ENCODE measurements around the gene EDEM3. TPM values are rescaled to one million over a fixed set of nuclear protein-coding genes. Genes with fewer than 3 reads are reported as not detected.

The EDEM3 gene
- total RNA-seq, 2 donors from 2014 or later, result 37.9 to 49.4 TPM

DNA sequence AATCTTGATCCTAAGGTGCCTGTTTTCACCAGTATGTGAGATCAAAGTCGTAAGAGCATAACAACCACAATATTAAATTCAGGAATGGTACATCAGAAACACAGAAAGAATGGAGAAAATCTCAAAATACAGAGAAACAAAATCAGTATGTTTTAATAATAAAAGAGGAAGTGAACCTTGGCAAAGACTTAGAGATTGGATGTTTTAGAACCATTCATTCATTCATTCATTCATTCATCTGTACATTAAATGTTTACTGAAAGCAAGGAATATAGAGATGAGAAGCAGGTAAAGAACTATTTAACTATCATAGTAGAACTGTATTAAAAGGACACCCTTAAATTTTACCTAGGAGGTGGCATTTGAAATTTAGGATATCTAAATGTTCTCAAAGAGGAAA is 55.7 kb downstream of the EDEM3 start:
- Histone ChIP-seq H3K4me1 (no peaks in the 10 kb centered on the region), H3K36me3 (replicated peaks in 1 of 2; ENCODE audit: insufficient read depth in 1 of 2, low read depth in 2 of 2) (peaks cover 6 to 23% of the 10 kb centered on the region in 2 donors), H3K27me3 (no peaks in the 10 kb centered on the region), H3K4me3 (no peak overlapping the region), H3K9me3 (no peaks in the 10 kb centered on the region), H3K27ac (no peak overlapping the region)
- TF ChIP-seq POLR2A (IDR thresholded peaks at IDR 0.05) (no peak), CTCF (IDR thresholded peaks at IDR 0.05) (no peak)
- intact Hi-C loops (cut with DNase I), result no loop called here
- WGBS, 2 donors, result 92 to 100% methylated on average over 1 of the region's 1 CpG
- ATAC-seq, result no peak
- DNase-seq, result no peak

DNA sequence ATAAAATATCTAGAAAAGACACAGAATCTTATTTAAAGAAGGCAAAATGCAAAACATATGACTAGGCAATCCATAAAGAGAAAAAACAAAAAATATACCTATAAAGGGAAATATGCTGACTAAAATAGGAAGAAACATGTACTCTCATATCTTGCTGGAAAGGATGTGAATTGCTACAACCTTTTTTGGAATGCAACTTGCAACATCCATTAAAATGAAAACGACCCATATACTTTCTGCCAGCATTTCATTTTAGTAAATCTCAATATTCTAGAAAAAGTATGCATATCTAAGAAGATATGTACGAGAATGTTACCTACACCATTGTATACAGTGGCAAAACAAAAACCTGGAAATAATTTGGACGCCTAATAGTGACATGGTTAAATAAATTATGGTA is 56.6 kb downstream of the EDEM3 start:
- Histone ChIP-seq H3K27me3 (no peaks in the 10 kb centered on the region), H3K27ac (no peak overlapping the region), H3K36me3 (replicated peaks in 1 of 2; ENCODE audit: insufficient read depth in 1 of 2, low read depth in 2 of 2) (peaks cover 10 to 30% of the 10 kb centered on the region in 2 donors), H3K4me1 (no peaks in the 10 kb centered on the region), H3K4me3 (no peak overlapping the region), H3K9me3 (no peaks in the 10 kb centered on the region)
- DNase-seq (no peak), ATAC-seq (no peak)
- intact Hi-C loops (cut with DNase I), result no loop called here
- 57% methylated on average over 3 of the region's 3 CpGs for WGBS, 2 donors
- TF ChIP-seq POLR2A (IDR thresholded peaks at IDR 0.05), result no peak
- no peak for TF ChIP-seq CTCF (IDR thresholded peaks at IDR 0.05)

- intact Hi-C loops (cut with DNase I), result no loop called here
- H3K4me1 ChIP-seq, result no peaks in the 10 kb centered on the region
- no peaks in the 10 kb centered on the region for H3K9me3 ChIP-seq
- no peak overlapping the region for H3K27ac ChIP-seq
- DNase-seq (no peak), ATAC-seq (no peak)
- 51 to 65% methylated on average over 3 of the region's 3 CpGs for WGBS, 2 donors
- H3K36me3 ChIP-seq (replicated peaks in 1 of 2; ENCODE audit: insufficient read depth in 1 of 2, low read depth in 2 of 2), result peaks cover 4 to 16% of the 10 kb centered on the region in 2 donors
- no peak for TF ChIP-seq CTCF (IDR thresholded peaks at IDR 0.05)
- TF ChIP-seq POLR2A (IDR thresholded peaks at IDR 0.05), result no peak
- H3K4me3 ChIP-seq, result no peak overlapping the region
- H3K27me3 ChIP-seq, result no peaks in the 10 kb centered on the region
These were observed 58.3 kb downstream of the EDEM3 start for GRCh38 chr1:184696403-184696802.

GRCh38 chr1:184695023-184695422 is 59.6 kb downstream of the EDEM3 start:
- 61 to 63% methylated on average over 5 of the region's 5 CpGs for WGBS, 2 donors
- ATAC-seq (no peak), DNase-seq (no peak)
- Histone ChIP-seq H3K36me3 (replicated peaks in 1 of 2; ENCODE audit: insufficient read depth in 1 of 2, low read depth in 2 of 2) (peaks cover 4 to 12% of the 10 kb centered on the region in 2 donors), H3K4me1 (no peaks in the 10 kb centered on the region), H3K4me3 (no peak overlapping the region), H3K9me3 (no peaks in the 10 kb centered on the region), H3K27me3 (no peaks in the 10 kb centered on the region), H3K27ac (no peak overlapping the region)
- TF ChIP-seq CTCF (IDR thresholded peaks at IDR 0.05), result no peak
- no peak for TF ChIP-seq POLR2A (IDR thresholded peaks at IDR 0.05)
- intact Hi-C loops (cut with DNase I), result no loop called here

GRCh38 chr1:184693011-184693410 is 61.6 kb downstream of the EDEM3 start:
- Histone ChIP-seq H3K27ac (no peak overlapping the region), H3K36me3 (replicated peaks in 1 of 2; ENCODE audit: insufficient read depth in 1 of 2, low read depth in 2 of 2) (peaks cover 4 to 12% of the 10 kb centered on the region in 2 donors), H3K4me3 (no peak overlapping the region), H3K9me3 (no peaks in the 10 kb centered on the region), H3K4me1 (no peaks in the 10 kb centered on the region), H3K27me3 (no peaks in the 10 kb centered on the region)
- intact Hi-C loops (cut with DNase I), result no loop called here
- TF ChIP-seq CTCF (IDR thresholded peaks at IDR 0.05) (no peak), POLR2A (IDR thresholded peaks at IDR 0.05) (no peak)
- DNase-seq, result no peak
- no peak for ATAC-seq
- WGBS, 2 donors, result 95 to 96% methylated on average over 2 of the region's 2 CpGs
